ENCODE results near the gene SLC4A3.
"Not testable (repeated sequence)": the region's sequence is repeated elsewhere in the genome, so short reads cannot be mapped to it uniquely, and the experiment has no call there.

The SLC4A3 gene

DNA sequence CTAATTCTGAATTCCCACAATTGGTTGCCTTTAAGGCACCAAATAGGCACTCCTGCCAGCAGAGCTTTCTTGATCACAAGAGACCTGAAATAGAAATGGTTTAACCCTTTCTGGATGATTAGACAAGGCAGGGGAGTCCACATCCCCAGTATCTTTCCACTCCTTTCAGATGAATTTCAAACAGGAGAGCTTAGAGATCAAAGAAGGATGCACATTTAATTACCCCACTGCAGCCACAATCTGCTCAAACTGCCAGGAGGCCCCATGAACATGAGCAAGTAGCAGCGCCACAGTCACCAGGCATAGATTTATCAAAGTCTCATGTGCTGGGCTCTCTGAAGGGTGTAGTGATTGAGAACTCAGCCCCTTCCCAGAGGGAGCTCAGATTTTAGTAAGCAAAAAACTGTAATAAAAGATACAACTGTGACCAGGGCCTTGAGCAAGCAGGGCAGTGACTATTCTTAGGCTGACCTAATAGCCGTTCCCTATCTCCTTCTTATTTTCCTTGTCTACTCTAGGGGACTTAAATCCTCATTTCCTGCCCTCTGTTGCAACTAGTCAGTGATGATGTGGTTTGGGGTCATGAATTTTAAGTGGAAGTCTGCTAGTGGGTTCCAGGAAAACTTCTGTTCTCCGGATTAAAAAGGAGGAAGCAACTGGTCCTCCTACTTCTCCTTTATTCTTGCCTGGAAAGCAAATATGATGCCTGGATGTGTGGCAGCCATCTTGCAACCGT, 53.7 kb downstream of the SLC4A3 start:
- TF ChIP-seq, protein P1, sequence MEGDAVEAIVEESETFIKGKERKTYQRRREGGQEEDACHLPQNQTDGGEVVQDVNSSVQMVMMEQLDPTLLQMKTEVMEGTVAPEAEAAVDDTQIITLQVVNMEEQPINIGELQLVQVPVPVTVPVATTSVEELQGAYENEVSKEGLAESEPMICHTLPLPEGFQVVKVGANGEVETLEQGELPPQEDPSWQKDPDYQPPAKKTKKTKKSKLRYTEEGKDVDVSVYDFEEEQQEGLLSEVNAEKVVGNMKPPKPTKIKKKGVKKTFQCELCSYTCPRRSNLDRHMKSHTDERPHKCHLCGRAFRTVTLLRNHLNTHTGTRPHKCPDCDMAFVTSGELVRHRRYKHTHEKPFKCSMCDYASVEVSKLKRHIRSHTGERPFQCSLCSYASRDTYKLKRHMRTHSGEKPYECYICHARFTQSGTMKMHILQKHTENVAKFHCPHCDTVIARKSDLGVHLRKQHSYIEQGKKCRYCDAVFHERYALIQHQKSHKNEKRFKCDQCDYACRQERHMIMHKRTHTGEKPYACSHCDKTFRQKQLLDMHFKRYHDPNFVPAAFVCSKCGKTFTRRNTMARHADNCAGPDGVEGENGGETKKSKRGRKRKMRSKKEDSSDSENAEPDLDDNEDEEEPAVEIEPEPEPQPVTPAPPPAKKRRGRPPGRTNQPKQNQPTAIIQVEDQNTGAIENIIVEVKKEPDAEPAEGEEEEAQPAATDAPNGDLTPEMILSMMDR (IDR thresholded peaks at IDR 0.05; ENCODE audit: borderline replicate concordance, insufficient read depth, low read depth, low read length): no peak

DNA sequence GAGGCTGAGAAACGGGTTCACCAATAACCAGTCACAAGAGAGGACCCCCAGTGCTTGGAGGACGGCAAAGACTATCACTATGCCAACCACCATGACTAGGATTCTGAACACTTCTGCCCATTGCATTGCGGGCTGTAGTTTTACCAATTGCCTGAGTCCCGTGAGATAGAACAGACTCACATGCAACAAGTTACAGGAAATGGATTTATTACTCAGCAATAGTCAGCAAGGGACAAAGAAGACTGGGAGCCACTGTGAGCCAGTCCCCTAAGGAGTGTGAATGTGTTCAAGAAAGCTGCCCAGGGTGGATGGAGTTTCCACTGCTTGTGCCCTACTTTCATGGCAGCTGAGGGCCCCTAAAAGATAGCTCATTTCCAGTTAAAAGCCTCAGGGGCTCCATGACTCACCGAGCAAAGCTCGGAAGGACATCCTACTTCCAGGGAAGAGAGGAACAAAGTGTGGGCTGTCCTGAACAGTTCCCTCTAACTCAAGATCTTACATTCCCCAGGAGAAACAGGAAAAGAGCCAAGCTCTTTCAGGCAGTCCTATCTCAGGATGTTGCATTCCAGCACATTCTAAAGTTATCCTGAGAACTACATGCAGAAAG, 54.4 kb downstream of the SLC4A3 start:
- TF ChIP-seq, protein P1 (IDR thresholded peaks at IDR 0.05; ENCODE audit: borderline replicate concordance, insufficient read depth, low read depth, low read length): no peak
- H3K4me3 ChIP-seq (ENCODE audit: low read depth, low read length): no peak overlapping the region

More for the DNA sequence above, 53.7 kb downstream of the SLC4A3 start:
- no peak overlapping the region for H3K4me3 ChIP-seq (ENCODE audit: low read depth, low read length)

DNA sequence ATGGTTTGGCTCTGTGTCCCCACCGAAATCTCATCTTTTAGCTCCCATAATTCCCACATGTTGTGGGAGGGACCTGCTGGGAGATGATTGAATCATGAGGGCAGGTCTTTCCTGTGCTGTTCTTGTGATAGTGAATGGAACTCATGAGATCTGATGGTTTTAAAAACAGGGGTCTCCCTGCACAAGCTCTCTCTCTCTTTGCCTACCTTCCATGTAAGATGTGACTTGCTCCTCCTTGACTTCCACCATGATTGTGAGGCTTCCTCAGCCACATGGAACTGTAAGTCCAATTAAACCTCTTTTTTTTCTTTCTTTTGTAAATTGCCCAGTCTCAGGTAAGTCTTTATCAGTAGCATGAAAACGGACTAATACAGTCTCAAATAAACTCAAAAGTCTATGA, 56.0 kb downstream of the SLC4A3 start:
- H3K4me3 ChIP-seq (ENCODE audit: low read depth, low read length): not testable (repeated sequence)

DNA sequence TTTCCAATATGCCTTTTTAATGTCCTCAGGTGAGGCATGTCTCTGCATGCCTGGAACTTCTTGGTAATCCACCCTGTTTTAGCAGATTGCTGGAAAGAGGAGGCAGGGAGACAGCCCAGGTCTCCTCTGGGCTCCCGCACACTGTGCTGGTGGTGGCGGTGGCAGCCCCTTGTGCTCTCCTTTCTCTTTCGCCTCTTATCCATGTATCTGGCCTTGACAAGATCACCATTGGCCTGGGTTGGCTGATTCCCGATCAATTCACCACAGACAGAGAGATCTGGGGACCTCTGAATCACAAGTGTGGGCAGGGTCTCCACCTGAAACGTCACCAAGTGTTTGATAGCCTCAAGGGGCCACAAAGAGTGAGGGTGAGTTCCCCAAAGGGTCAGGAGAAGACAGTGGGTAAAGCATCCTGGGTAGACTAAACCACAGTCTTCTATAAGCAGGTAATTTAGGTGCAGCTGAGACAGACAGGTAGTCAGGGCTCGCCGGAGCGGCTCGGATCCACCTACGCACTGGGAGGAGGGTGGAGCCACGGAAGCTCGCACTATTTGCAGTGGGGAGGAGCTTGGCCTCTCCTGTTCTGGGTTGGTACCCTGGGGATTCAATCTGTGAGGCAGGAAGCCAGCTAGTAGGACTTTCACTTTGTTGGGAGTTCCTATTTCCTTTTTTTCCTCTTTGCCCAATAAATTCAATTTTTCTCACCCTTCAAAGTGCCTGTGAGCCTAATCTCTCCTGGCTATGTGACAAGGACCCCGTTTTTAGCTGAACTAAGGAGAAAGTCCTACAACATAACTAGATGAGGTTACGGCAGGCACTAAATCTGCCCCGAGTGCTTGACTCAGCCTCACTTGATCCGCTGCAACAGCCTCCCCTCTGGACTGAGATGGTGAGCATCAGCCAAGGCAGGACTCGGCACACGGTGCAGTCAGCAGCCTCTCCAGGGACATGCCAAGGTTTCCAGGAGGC, 57.6 kb downstream of the SLC4A3 start:
- peak overlapping the region; percentile 5 for H3K4me3 ChIP-seq (ENCODE audit: low read depth, low read length)
- TF ChIP-seq, protein P1 (IDR thresholded peaks at IDR 0.05; ENCODE audit: borderline replicate concordance, insufficient read depth, low read depth, low read length): no peak

DNA sequence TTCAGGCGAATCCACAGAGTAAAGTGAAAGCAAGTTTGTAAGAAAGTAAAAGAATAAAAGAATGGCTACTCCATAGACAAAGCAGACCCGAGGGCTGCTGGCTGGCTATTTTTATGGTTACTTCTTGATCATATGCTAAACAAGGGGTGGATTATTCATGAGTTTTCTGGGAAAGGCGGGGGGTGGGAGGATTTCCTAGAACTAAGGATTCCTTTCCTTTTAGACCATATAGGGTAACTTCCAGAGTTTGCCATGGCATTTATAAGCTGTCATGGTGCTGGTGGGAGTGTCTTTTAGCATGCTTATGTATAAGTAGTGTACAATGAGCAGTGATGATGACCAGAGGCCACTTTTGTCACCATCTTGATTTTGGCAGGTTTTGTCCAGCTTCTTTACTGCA, 59.8 kb downstream of the SLC4A3 start:
- TF ChIP-seq, protein P1 (IDR thresholded peaks at IDR 0.05; ENCODE audit: borderline replicate concordance, insufficient read depth, low read depth, low read length): no peak
- no peak overlapping the region for H3K4me3 ChIP-seq (ENCODE audit: low read depth, low read length)

DNA sequence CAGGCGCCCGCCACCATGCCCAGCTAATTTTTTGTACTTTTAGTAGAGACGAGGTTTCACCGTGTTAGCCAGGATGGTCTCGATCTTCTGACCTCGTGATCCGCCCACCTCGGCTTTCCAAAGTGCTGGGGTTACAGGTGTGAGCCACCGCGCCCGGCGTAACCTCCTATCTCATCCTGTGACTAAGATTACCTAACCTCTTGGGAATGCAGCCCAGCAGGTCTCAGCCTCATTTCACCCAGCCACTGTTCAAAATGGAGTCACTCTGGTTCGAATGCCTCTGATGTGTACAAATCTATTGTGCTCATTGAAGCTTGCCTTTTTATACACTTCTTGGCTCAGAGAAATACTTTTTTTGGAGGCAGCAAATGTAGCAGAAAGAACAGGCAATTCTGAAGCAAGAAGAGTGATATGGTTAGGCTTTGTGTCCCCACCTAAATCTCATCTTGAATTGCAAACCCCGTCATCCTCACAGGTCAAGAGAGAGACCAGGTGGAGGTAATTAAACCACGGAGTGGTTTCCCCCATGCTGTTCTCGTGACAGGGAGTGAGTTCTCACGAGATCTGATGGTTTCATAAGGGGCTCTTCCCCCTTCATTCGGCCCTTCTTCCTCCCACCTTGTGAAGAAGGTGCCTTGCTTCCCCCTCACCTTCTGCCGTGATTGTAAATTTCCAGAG, 60.6 kb downstream of the SLC4A3 start:
- TF ChIP-seq, protein P1 (IDR thresholded peaks at IDR 0.05; ENCODE audit: borderline replicate concordance, insufficient read depth, low read depth, low read length): no peak
- no peak overlapping the region for H3K4me3 ChIP-seq (ENCODE audit: low read depth, low read length)

Data from GM12875 (cell line).